Endothelial cell of umbilical vein (primary cell): ENCODE results near the gene SLC15A3. TPM values are rescaled to one million over a fixed set of nuclear protein-coding genes. Genes with fewer than 3 reads are reported as not detected.

Source experiments
- BruUV-seq: library from RNA; stranded (reverse); fragments of 400-500 nt; replicated peaks from 2 replicates; lab custom pipeline; 2021; lab: Mats Ljungman, UMichigan
- CTCF ChIA-PET: fragments of 300-600, 350-600 bp; sonication (Branson Sonifier 250); formaldehyde crosslinking; loops from one replicate; lab custom pipeline; 2021; ENCODE audit warnings: antibody characterized with exemption, inconsistent platforms; lab: Charles Lee
- POLR2A ChIA-PET: fragments of 300-600, 350-600 bp; sonication (Branson Sonifier 250); formaldehyde crosslinking; loops from one replicate; lab custom pipeline; 2021; ENCODE audit warnings: antibody characterized with exemption, inconsistent platforms; lab: Charles Lee
- DNase-seq: peaks from one replicate; pipeline ENCODE4 v3.0.0-alpha.2; 2011; ENCODE audit warnings: low read depth, low spot score
- FAIRE-seq: peaks from 2 replicates; lab custom pipeline; 2011; peaks lifted over from hg19 to GRCh38; lab: Jason Lieb, UNC
- H2AFZ ChIP-seq: 2 replicates; pipeline ENCODE4 v1.6.0; 2012; ENCODE audit warnings: low read depth, low read length, control low read depth, inconsistent platforms
- H3K27ac ChIP-seq: 2 replicates; pipeline ENCODE4 v1.5.1; 2011; ENCODE audit warnings: low read depth, mild to moderate bottlenecking, control low read depth, low read length, moderate library complexity; ENCODE audit not compliant: insufficient read depth
- H3K27me3 ChIP-seq, 2 experiments: 2 replicates each; pipeline versions ENCODE4 v1.6.0 to v1.6.1; 2011; ENCODE audit warnings: low read length in 2 of 2, mixed read lengths in 1 of 2; ENCODE audit not compliant: control insufficient read depth in 2 of 2, insufficient read depth in 2 of 2
- H3K36me3 ChIP-seq, 2 experiments: 2 replicates in 1 of 2; 3 replicates in 1 of 2; pipeline ENCODE4 v1.5.1; 2011; ENCODE audit warnings: low read length in 2 of 2, mild to moderate bottlenecking in 1 of 2, moderate library complexity in 1 of 2; ENCODE audit not compliant: control insufficient read depth in 2 of 2, insufficient read depth in 2 of 2; ENCODE audit errors: extremely low read depth in 1 of 2
- H3K4me1 ChIP-seq: 3 replicates; pipeline ENCODE4 v1.5.1; 2011; ENCODE audit warnings: mild to moderate bottlenecking, low read length; ENCODE audit not compliant: control insufficient read depth, insufficient read depth; ENCODE audit errors: extremely low read depth
- H3K4me2 ChIP-seq: 2 replicates; pipeline ENCODE4 v1.6.1; 2011; ENCODE audit warnings: low read length, control low read depth, mixed read lengths; ENCODE audit not compliant: insufficient read depth
- H3K4me3 ChIP-seq, 3 experiments: fragments of 200-600 bp in 1 of 3; sonication (generic), shearing (Covaris generic) in 1 of 3; replicated peaks in 1 of 3; 2 replicates each; pipeline ENCODE4 v1.5.1; 2011 to 2016; ENCODE audit warnings: control low read depth in 3 of 3, low read length in 3 of 3, mild to moderate bottlenecking in 2 of 3, inconsistent platforms in 1 of 3, low read depth in 1 of 3, moderate library complexity in 1 of 3; ENCODE audit not compliant: insufficient read depth in 1 of 3
- H3K79me2 ChIP-seq: 2 replicates; pipeline ENCODE4 v1.6.0; 2012; ENCODE audit warnings: low read length, inconsistent platforms; ENCODE audit not compliant: control insufficient read depth, insufficient read depth
- H3K9ac ChIP-seq: replicated peaks from 2 replicates; pipeline ENCODE3; 2011; ENCODE audit warnings: low read length, control low read depth; ENCODE audit not compliant: insufficient read depth; ENCODE audit errors: extremely low read depth
- H3K9me1 ChIP-seq: replicated peaks from 3 replicates; pipeline ENCODE4 v1.6.0; 2011; ENCODE audit warnings: mild to moderate bottlenecking, low read length; ENCODE audit not compliant: control insufficient read depth, insufficient read depth; ENCODE audit errors: extremely low read depth
- H3K9me3 ChIP-seq: replicated peaks from 2 replicates; pipeline ENCODE4 v1.5.1; 2012; ENCODE audit warnings: low read length, inconsistent platforms; ENCODE audit not compliant: control insufficient read depth, insufficient read depth
- H4K20me1 ChIP-seq: replicated peaks from 2 replicates; pipeline ENCODE3; 2011; ENCODE audit warnings: mild to moderate bottlenecking, low read length; ENCODE audit not compliant: control insufficient read depth, insufficient read depth; ENCODE audit errors: extremely low read depth
- EZH2 ChIP-seq: IDR thresholded peaks from 2 replicates; pipeline ENCODE4 v1.6.1; 2012; ENCODE audit warnings: borderline replicate concordance, low read depth, mild to moderate bottlenecking, moderate library complexity, low read length, inconsistent platforms; ENCODE audit not compliant: severe bottlenecking
- FOS ChIP-seq: IDR thresholded peaks from 2 replicates; pipeline ENCODE4 v1.6.1; 2011; ENCODE audit warnings: mild to moderate bottlenecking, low read length, moderate library complexity, borderline replicate concordance; ENCODE audit not compliant: insufficient read depth
- GATA2 ChIP-seq: IDR thresholded peaks from 2 replicates; pipeline ENCODE4 v1.7.0; 2011; ENCODE audit warnings: low read depth, mild to moderate bottlenecking, moderate library complexity, mixed read lengths, low read length; ENCODE audit not compliant: insufficient read length, insufficient read depth
- JUN ChIP-seq: IDR thresholded peaks from 2 replicates; pipeline ENCODE4 v1.6.1; 2011; ENCODE audit warnings: borderline replicate concordance, low read depth; ENCODE audit not compliant: insufficient read length, insufficient read depth
- MYC ChIP-seq: IDR thresholded peaks from one replicate; pipeline ENCODE4 v1.6.1; 2011; ENCODE audit warnings: mild to moderate bottlenecking, low read depth, low read length
- POLR2A ChIP-seq: IDR thresholded peaks from 2 replicates; pipeline ENCODE4 v1.6.1; 2012; ENCODE audit warnings: low read depth, mild to moderate bottlenecking, control low read depth, low read length
- POLR2AphosphoS5 ChIP-seq: IDR thresholded peaks from 2 replicates; pipeline ENCODE4 v1.6.1; 2012; ENCODE audit warnings: low read depth, mild to moderate bottlenecking, control low read depth, low read length, moderate library complexity; ENCODE audit not compliant: insufficient read depth
- dilution Hi-C: fragments of 300-500 bp; cut with MboI; formaldehyde crosslinking; loops from one replicate; pipeline ENCODE4 v1.15.0; 2019; ENCODE audit warnings: low sequenced_read_pairs; ENCODE audit not compliant: extremely low pct_ligation_motif_present
- intact Hi-C: fragments of 100-400 bp; cut with micrococcal nuclease; formaldehyde crosslinking; loops from one replicate; pipeline ENCODE4 v1.10.0; 2022
- polyA plus RNA-seq, 4 experiments: library from polyadenylated mRNA; depleted of rRNA in 3 of 4; stranded (reverse) in 3 of 4; unstranded in 1 of 4; fragments of >200 nt; gene quantifications; 2 replicates each; pipeline versions ENCODE4 v1.2.1 to v1.2.3, GENCODE V29; 2011 to 2012; ENCODE audit warnings: missing spikeins in 1 of 4
- total RNA-seq: library from RNA; stranded (reverse); gene quantifications from 2 replicates; pipeline ENCODE4 v1.2.3, GENCODE V29; 2021
- TF ChIP-seq, protein P1 (sequence below): IDR thresholded peaks from 2 replicates; pipeline ENCODE4 v1.6.1; 2011; ENCODE audit not compliant: insufficient read depth, insufficient read length
- TF ChIP-seq, protein P2 (sequence below), 2 donors: IDR thresholded peaks; 1 replicate in 1 of 2; 2 replicates in 1 of 2; pipeline ENCODE4 v1.5.1; 2011; ENCODE audit warnings: low read length in 2 of 2, mild to moderate bottlenecking in 2 of 2, moderate library complexity in 2 of 2, control low read depth in 1 of 2, inconsistent platforms in 1 of 2, low read depth in 1 of 2; ENCODE audit not compliant: insufficient read depth in 1 of 2; ENCODE audit errors: extremely low read depth in 1 of 2

Gene SLC15A3
- total and polyA plus RNA-seq, 2 donors (not counting 3 experiments of a cell fraction or from before 2014, with no cell fraction given) = 3.3 to 4.4 TPM

- peak within 1 kb of the TSS; percentile 45 for H2AFZ ChIP-seq
Measured at GRCh38 chr11:60906132-60906972, 45.6 kb downstream of the SLC15A3 start, which contains the start of gene PRPF19. Gene PRPF19 (minus strand): TSS chr11:60906585. CDS start chr11:60906382, 203 bp downstream.

More at GRCh38 chr11:60906132-60906972, 45.6 kb downstream of the SLC15A3 start, which contains the start of gene PRPF19:
- TF ChIP-seq POLR2A = peak; percentile 94
- no peak for TF ChIP-seq JUN
- TF ChIP-seq GATA2 = no peak
- TF ChIP-seq POLR2AphosphoS5 = peak; percentile 95
- TF ChIP-seq, protein P1, sequence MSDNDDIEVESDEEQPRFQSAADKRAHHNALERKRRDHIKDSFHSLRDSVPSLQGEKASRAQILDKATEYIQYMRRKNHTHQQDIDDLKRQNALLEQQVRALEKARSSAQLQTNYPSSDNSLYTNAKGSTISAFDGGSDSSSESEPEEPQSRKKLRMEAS = peak; percentile 73
- TF ChIP-seq, protein P2, sequence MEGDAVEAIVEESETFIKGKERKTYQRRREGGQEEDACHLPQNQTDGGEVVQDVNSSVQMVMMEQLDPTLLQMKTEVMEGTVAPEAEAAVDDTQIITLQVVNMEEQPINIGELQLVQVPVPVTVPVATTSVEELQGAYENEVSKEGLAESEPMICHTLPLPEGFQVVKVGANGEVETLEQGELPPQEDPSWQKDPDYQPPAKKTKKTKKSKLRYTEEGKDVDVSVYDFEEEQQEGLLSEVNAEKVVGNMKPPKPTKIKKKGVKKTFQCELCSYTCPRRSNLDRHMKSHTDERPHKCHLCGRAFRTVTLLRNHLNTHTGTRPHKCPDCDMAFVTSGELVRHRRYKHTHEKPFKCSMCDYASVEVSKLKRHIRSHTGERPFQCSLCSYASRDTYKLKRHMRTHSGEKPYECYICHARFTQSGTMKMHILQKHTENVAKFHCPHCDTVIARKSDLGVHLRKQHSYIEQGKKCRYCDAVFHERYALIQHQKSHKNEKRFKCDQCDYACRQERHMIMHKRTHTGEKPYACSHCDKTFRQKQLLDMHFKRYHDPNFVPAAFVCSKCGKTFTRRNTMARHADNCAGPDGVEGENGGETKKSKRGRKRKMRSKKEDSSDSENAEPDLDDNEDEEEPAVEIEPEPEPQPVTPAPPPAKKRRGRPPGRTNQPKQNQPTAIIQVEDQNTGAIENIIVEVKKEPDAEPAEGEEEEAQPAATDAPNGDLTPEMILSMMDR (IDR thresholded peaks at IDR 0.05; ENCODE audit: extremely low read depth in 1 of 2, insufficient read depth in 1 of 2, low read depth in 1 of 2, low read length in 2 of 2) = no peak
- TF ChIP-seq EZH2 = no peak
- no peak for TF ChIP-seq FOS
- TF ChIP-seq MYC = peak; percentile 79
- dilution Hi-C loops = no loop called here
- ChIA-PET CTCF (interaction anchor here (0.8 to 13.1 kb wide), 3 partner anchors 77 to 268 kb away, joined by 3 to 300 read pairs (median 4); no protein-coding TSS in a partner anchor), POLR2A (interaction anchor here (0.7 kb wide), 1 partner anchor 19 kb away, joined by 3 read pairs; no protein-coding TSS in a partner anchor)
- DNase-seq = peak; percentile 99
- peak within 1 kb of the TSS; percentile 77 to 89 (median 84) for H3K4me3 ChIP-seq
- peak within 1 kb of the TSS; percentile 93 for H3K9ac ChIP-seq
- no peaks in the 10 kb centered on the region for H3K9me3 ChIP-seq
- peak within 1 kb of the TSS; percentile 81 for H3K4me2 ChIP-seq
- H3K36me3 ChIP-seq = peaks cover 14 to 18% of the 10 kb centered on the region in 2 experiments
- BruUV-seq = no TSS peak
- no peaks in the 10 kb centered on the region for H3K9me1 ChIP-seq
- H4K20me1 ChIP-seq = no peaks in the 10 kb centered on the region
- H3K79me2 ChIP-seq = peaks cover 41% of the 10 kb centered on the region
- intact Hi-C loops = loop anchor here (1.0 kb wide), 2 partner anchors 8 to 31 kb away; partner anchors contain the start of gene TMEM109
- H3K27ac ChIP-seq = peak within 1 kb of the TSS; percentile 86
- FAIRE-seq = peak; percentile 100
- H3K27me3 ChIP-seq = peaks cover 0 to 6% of the 10 kb centered on the region in 2 experiments
- H3K4me1 ChIP-seq = peaks cover 25% of the 10 kb centered on the region
